Osteoblast (primary cell): ENCODE data around the gene LRRC47. TPM values are rescaled to one million over a fixed set of nuclear protein-coding genes. Genes with fewer than 3 reads are reported as not detected.

Experiments
- DNase-seq: peaks from one replicate; pipeline ENCODE4 v3.0.0; 2011; ENCODE audit warnings: low spot score, mixed read lengths; ENCODE audit not compliant: insufficient read length; ENCODE audit errors: missing footprints
- H2AFZ ChIP-seq: 2 replicates; pipeline ENCODE4 v1.6.0; 2011; ENCODE audit warnings: mild to moderate bottlenecking, low read length
- H3K27ac ChIP-seq: 2 replicates; pipeline ENCODE4 v1.5.1; 2011; ENCODE audit warnings: mild to moderate bottlenecking, low read depth, low read length, moderate library complexity
- H3K27me3 ChIP-seq: 2 replicates; pipeline ENCODE4 v1.6.0; 2012; ENCODE audit warnings: mild to moderate bottlenecking, control low read depth, inconsistent platforms, low read length, moderate library complexity; ENCODE audit not compliant: insufficient read depth
- H3K36me3 ChIP-seq: 2 replicates; pipeline ENCODE4 v1.5.1; 2011; ENCODE audit warnings: mild to moderate bottlenecking, low read length, control low read depth, moderate library complexity; ENCODE audit not compliant: insufficient read depth
- H3K4me1 ChIP-seq: 2 replicates; pipeline ENCODE4 v1.5.1; 2011; ENCODE audit warnings: mild to moderate bottlenecking, low read length, control low read depth, moderate library complexity; ENCODE audit not compliant: insufficient read depth
- H3K4me2 ChIP-seq: 2 replicates; pipeline ENCODE4 v1.6.0; 2011; ENCODE audit warnings: mild to moderate bottlenecking, low read length; ENCODE audit not compliant: insufficient read depth
- H3K4me3 ChIP-seq: fragments of 200-600 bp; sonication (generic); 3 replicates; pipeline ENCODE4 v1.5.1; 2012; ENCODE audit warnings: mild to moderate bottlenecking, low read length, inconsistent platforms; ENCODE audit not compliant: insufficient read depth
- H3K79me2 ChIP-seq: 2 replicates; pipeline ENCODE4 v1.6.0; 2012; ENCODE audit warnings: mild to moderate bottlenecking, low read length, control low read depth, inconsistent platforms; ENCODE audit not compliant: insufficient read depth
- H3K9me3 ChIP-seq: 2 replicates; pipeline ENCODE4 v1.5.1; 2011; ENCODE audit warnings: low read depth, low read length, control low read depth
- H4K20me1 ChIP-seq: 2 replicates; pipeline ENCODE4 v1.6.0; 2012; ENCODE audit warnings: mild to moderate bottlenecking, low read length, control low read depth; ENCODE audit not compliant: insufficient read depth
- small RNA-seq: library from RNA; depleted of rRNA; stranded (forward); fragments of <200 nt; gene quantifications from one replicate; pipeline ENCODE3, GENCODE V24; 2012
- total RNA-seq: library from RNA; depleted of rRNA; stranded (reverse); fragments of >200 nt; gene quantifications from 2 replicates; pipeline ENCODE4 v1.2.3, GENCODE V29; 2012
- TF ChIP-seq, protein P1 (sequence below): IDR thresholded peaks from 2 replicates; pipeline ENCODE4 v1.5.1; 2011; ENCODE audit warnings: mild to moderate bottlenecking, low read depth, low read length, moderate library complexity; ENCODE audit errors: extremely low read depth

Gene LRRC47
- total RNA-seq, 1 donor = 30.0 TPM

DNA sequence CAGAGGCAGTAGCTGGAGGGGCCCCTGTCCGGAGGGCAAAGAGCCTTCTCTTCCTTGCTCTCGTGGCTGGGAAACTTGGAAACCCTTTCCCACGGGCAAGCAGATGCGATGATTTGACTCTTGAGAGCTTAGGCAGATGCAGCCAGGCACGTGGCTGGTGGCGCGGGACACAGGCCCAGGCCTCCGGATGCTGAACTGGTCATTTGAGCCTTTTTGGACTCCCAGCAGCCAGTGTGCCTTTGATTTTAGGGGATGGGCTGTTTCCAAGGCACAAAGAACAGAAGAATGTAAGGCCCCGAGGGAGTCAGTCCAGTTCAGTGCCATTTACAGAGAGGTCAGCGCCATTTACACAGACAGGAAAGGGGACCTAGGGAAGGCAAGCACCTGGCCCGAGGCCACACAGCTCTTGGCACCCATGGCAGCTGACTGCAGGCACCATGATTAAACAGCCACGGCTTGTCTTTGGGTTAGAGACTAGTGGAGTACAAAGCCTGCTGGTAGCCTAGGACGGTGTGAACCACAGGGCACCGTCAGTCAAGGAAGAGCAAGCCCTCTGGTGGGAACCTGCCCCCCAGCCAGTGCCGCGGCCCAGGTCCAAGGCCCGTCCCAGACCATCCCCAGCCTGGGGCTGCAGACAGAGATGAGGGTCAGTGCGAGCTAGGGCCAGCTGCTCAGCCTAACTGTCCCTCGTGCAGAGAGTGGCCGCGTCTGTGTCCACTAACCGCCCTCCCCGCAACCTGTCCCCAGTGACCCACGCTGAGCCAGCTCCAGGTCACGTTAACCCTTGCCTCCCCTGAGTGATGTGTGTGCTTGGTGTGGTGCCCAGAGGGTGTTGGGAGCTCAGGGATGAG, 64.5 kb downstream of the LRRC47 start:
- DNase-seq = peak; percentile 72
- H2AFZ ChIP-seq = no peak overlapping the region
- no peak overlapping the region for H3K4me2 ChIP-seq

DNA sequence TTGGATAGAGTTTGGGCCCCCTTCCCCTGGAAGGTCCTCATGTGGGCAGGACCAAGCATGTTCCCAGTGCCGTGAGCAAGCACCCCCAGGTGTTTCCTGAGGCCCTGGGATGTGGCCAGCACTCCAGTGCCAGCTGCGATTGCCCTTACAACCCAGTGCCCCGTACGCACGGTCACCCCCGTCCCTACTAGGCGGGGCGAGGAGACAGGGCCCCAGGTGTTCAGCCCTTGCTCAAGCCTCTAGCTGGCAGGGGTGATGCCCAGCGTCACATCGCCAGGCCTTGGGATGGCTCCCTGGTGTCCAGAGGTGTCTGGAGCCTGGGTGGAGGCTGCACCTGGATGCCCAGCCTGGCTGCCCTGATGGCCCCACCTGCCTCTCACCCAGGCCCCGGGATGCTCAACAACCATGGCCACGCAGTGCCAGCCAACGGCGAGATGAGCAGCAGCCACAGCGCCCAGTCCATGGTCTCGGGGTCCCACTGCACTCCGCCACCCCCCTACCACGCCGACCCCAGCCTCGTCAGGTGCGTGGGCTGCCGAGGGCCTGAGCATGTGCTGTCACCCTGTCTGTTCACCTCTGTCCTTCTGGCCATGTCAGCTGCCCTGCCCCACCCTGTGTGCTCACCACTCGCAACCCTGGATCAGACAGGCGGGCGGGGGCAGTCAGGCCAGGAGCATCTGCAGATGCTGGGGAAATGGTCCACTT, 65.6 kb downstream of the LRRC47 start:
- no peaks in the 10 kb centered on the region for H4K20me1 ChIP-seq
- H2AFZ ChIP-seq = no peak overlapping the region
- TF ChIP-seq, protein P1, sequence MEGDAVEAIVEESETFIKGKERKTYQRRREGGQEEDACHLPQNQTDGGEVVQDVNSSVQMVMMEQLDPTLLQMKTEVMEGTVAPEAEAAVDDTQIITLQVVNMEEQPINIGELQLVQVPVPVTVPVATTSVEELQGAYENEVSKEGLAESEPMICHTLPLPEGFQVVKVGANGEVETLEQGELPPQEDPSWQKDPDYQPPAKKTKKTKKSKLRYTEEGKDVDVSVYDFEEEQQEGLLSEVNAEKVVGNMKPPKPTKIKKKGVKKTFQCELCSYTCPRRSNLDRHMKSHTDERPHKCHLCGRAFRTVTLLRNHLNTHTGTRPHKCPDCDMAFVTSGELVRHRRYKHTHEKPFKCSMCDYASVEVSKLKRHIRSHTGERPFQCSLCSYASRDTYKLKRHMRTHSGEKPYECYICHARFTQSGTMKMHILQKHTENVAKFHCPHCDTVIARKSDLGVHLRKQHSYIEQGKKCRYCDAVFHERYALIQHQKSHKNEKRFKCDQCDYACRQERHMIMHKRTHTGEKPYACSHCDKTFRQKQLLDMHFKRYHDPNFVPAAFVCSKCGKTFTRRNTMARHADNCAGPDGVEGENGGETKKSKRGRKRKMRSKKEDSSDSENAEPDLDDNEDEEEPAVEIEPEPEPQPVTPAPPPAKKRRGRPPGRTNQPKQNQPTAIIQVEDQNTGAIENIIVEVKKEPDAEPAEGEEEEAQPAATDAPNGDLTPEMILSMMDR = no peak

More for the DNA sequence above, 64.5 kb downstream of the LRRC47 start:
- no peak overlapping the region for H3K27ac ChIP-seq
- peaks cover 5% of the 10 kb centered on the region for H3K36me3 ChIP-seq
- H4K20me1 ChIP-seq = no peaks in the 10 kb centered on the region
- peaks cover 11% of the 10 kb centered on the region for H3K4me1 ChIP-seq
- TF ChIP-seq, protein P1 = no peak
- peaks cover 21% of the 10 kb centered on the region for H3K27me3 ChIP-seq
- H3K4me3 ChIP-seq = no peak overlapping the region
- no peaks in the 10 kb centered on the region for H3K9me3 ChIP-seq
- H3K79me2 ChIP-seq = no peaks in the 10 kb centered on the region

GRCh38 chr1:3729594-3730542, 66.4 kb downstream of the LRRC47 start:
- Histone ChIP-seq H4K20me1 (no peaks in the 10 kb centered on the region), H3K9me3 (no peaks in the 10 kb centered on the region), H3K27ac (no peak overlapping the region), H3K36me3 (no peaks in the 10 kb centered on the region), H3K4me1 (no peaks in the 10 kb centered on the region), H2AFZ (no peak overlapping the region), H3K27me3 (peaks cover 21% of the 10 kb centered on the region), H3K79me2 (no peaks in the 10 kb centered on the region), H3K4me2 (no peak overlapping the region), H3K4me3 (no peak overlapping the region)
- peak; percentile 85 for DNase-seq
- TF ChIP-seq, protein P1 = no peak

More for the DNA sequence above, 65.6 kb downstream of the LRRC47 start:
- Histone ChIP-seq H3K79me2 (no peaks in the 10 kb centered on the region), H3K27ac (no peak overlapping the region), H3K36me3 (no peaks in the 10 kb centered on the region), H3K4me1 (peaks cover 4% of the 10 kb centered on the region), H3K4me2 (no peak overlapping the region), H3K27me3 (peaks cover 21% of the 10 kb centered on the region), H3K4me3 (no peak overlapping the region), H3K9me3 (no peaks in the 10 kb centered on the region)
- peak; percentile 62 for DNase-seq

Small RNA genes within 50 kb of the gene (small RNA-seq; reads per million reads assigned to genes)
- gene RF02197 (not detected), gene RN7SL574P (not detected)

Other genes with a start within 250 kb of the LRRC47 start
- gene MEGF6, start 185.0 kb downstream of the LRRC47 start, total RNA-seq = 61.9 and 85.4 TPM in 2 replicates
- 30.9 and 35.8 TPM in 2 replicates for gene TPRG1L, start 171.5 kb downstream of the LRRC47 start, total RNA-seq
- gene WRAP73, start 146.4 kb downstream of the LRRC47 start, total RNA-seq = 9.8 and 12.4 TPM in 2 replicates
- gene TP73, start 144.0 kb downstream of the LRRC47 start, total RNA-seq = not detected in 2 replicates
- gene CCDC27, start 44.0 kb downstream of the LRRC47 start, total RNA-seq = not detected in 2 replicates
- gene SMIM1, start 23.7 kb downstream of the LRRC47 start, total RNA-seq = not detected in 2 replicates
- gene CEP104, start 60.7 kb upstream of the LRRC47 start, total RNA-seq = 21.5 and 21.7 TPM in 2 replicates
- 5.1 and 8.3 TPM in 2 replicates for gene DFFB, start 61.0 kb upstream of the LRRC47 start, total RNA-seq
- gene C1orf174, start 103.8 kb upstream of the LRRC47 start, total RNA-seq = 27.1 and 29.3 TPM in 2 replicates